ENCODE results near the gene RAI1.

GRCh38 chr17:17819111-17819510 lies 137.9 kb downstream of the RAI1 start:
- no peak for TF ChIP-seq EZH2 (IDR thresholded peaks at IDR 0.05)
- TF ChIP-seq POLR2AphosphoS5 (IDR thresholded peaks at IDR 0.05; ENCODE audit: borderline replicate concordance, low read depth, low read length) = no peak
